NCI-H510A treated with DMSO at 0.1 percent for 48 hours (cell line): Measurements from ENCODE around the gene INSM1.

ENCODE experiments used
- DNase-seq: peaks from one replicate; lab custom pipeline; 2025; lab: John Stamatoyannopoulos, UW

INSM1 gene

GRCh38 chr20:20393207-20394120 lies 25.6 kb downstream of the INSM1 start:
- no peak for DNase-seq

GRCh38 chr20:20395087-20395486 lies 27.2 kb downstream of the INSM1 start:
- no peak for DNase-seq

GRCh38 chr20:20395903-20396568 lies 28.1 kb downstream of the INSM1 start:
- DNase-seq: peak; percentile 78

GRCh38 chr20:20396794-20397193 lies 28.9 kb downstream of the INSM1 start:
- no peak for DNase-seq

GRCh38 chr20:20398123-20398522 lies 30.2 kb downstream of the INSM1 start:
- DNase-seq: no peak

- DNase-seq: no peak
Measured at GRCh38 chr20:20399531-20400500, 31.9 kb downstream of the INSM1 start.

GRCh38 chr20:20401991-20402390 lies 34.1 kb downstream of the INSM1 start:
- DNase-seq: no peak

GRCh38 chr20:20404633-20405032 lies 36.7 kb downstream of the INSM1 start:
- DNase-seq: no peak

GRCh38 chr20:20405623-20406022 lies 37.7 kb downstream of the INSM1 start:
- DNase-seq: no peak

GRCh38 chr20:20406306-20406705 lies 38.4 kb downstream of the INSM1 start:
- no peak for DNase-seq

- DNase-seq: peak; percentile 69
Measured at GRCh38 chr20:20407891-20408805, 40.2 kb downstream of the INSM1 start.

GRCh38 chr20:20409331-20409730 lies 41.4 kb downstream of the INSM1 start:
- no peak for DNase-seq

GRCh38 chr20:20410678-20411077 lies 42.8 kb downstream of the INSM1 start:
- peak; percentile 92 for DNase-seq

- DNase-seq: peak; percentile 37
Measured at GRCh38 chr20:20411402-20411801, 43.5 kb downstream of the INSM1 start.

GRCh38 chr20:20411836-20412235 lies 43.9 kb downstream of the INSM1 start:
- DNase-seq: no peak

GRCh38 chr20:20412750-20413149 lies 44.8 kb downstream of the INSM1 start:
- DNase-seq: no peak

- DNase-seq: no peak
Measured at GRCh38 chr20:20413810-20414281, 45.9 kb downstream of the INSM1 start.

- no peak for DNase-seq
Measured at GRCh38 chr20:20414640-20415220, 46.8 kb downstream of the INSM1 start.

- no peak for DNase-seq
Measured at GRCh38 chr20:20415321-20415720, 47.4 kb downstream of the INSM1 start.

GRCh38 chr20:20417876-20418676 lies 50.2 kb downstream of the INSM1 start:
- DNase-seq: no peak
